A549 (cell line): ENCODE results near the gene PPL. TPM values are rescaled to one million over a fixed set of nuclear protein-coding genes. Genes with fewer than 3 reads are reported as not detected.

Experiments
- ATAC-seq, 2 experiments: fragments of 200-7000 bp in 1 of 2; fragments of >200 bp in 1 of 2; cut with Nextera tagmentation in 1 of 2; cut with Tn5 transposase in 1 of 2; 3 replicates each; pipeline versions ENCODE4 v1.8.0 to v1.9.1; 2018 to 2020; ENCODE audit warnings: mild to moderate bottlenecking in 1 of 2, moderate library complexity in 1 of 2
- CTCF ChIA-PET: fragments of 300-600 bp; sonication (Branson Sonifier 250); formaldehyde crosslinking; extraction: SDS; loops from one replicate; lab custom pipeline; 2021; ENCODE audit warnings: antibody characterized with exemption, inconsistent platforms; lab: Yijun Ruan, JAX
- POLR2A ChIA-PET: fragments of 350-600 bp; formaldehyde crosslinking; extraction: SDS; loops from one replicate; lab custom pipeline; 2021; ENCODE audit warnings: antibody characterized with exemption, inconsistent platforms; lab: Yijun Ruan, JAX
- DNase-seq, 2 experiments: peaks; one replicate each; pipeline versions ENCODE4 v3.0.0 to v3.0.0-alpha.2; 2011 to 2016; ENCODE audit warnings: low read depth in 1 of 2, low spot score in 1 of 2
- FAIRE-seq: peaks from 2 replicates; lab custom pipeline; 2011; peaks lifted over from hg19 to GRCh38; lab: Jason Lieb, UNC
- H3K27ac ChIP-seq, 2 experiments: fragments of >200 bp; sonication (Bioruptor Twin); formaldehyde crosslinking; 3 replicates each; pipeline ENCODE4 v1.5.1; 2016 to 2017
- H3K4me1 ChIP-seq: fragments of >200 bp; sonication (Bioruptor Twin); formaldehyde crosslinking; 3 replicates; pipeline ENCODE4 v1.6.1; 2016
- H3K4me2 ChIP-seq: fragments of >200 bp; sonication (Bioruptor Twin); formaldehyde crosslinking; 3 replicates; pipeline ENCODE4 v1.6.1; 2016
- H3K4me3 ChIP-seq: fragments of >200 bp; sonication (Bioruptor Twin); formaldehyde crosslinking; 3 replicates; pipeline ENCODE4 v1.5.1; 2016
- H3K9me3 ChIP-seq: fragments of >200 bp; sonication (Bioruptor Twin); formaldehyde crosslinking; 3 replicates; pipeline ENCODE4 v1.6.1; 2016
- BHLHE40 ChIP-seq: IDR thresholded peaks from 2 replicates; pipeline ENCODE4 v1.6.1; 2012; ENCODE audit warnings: low read depth, low read length, inconsistent platforms
- CHD2 ChIP-seq: fragments of 150-350 bp; IDR thresholded peaks from 2 replicates; pipeline ENCODE4 v1.6.1; 2014; ENCODE audit warnings: low read length; ENCODE audit not compliant: partially characterized antibody
- EHF ChIP-seq: fragments of 250-450 bp; sonication (Bioruptor Pico); IDR thresholded peaks from 2 replicates; pipeline ENCODE4 v1.5.0; 2020; ENCODE audit warnings: mild to moderate bottlenecking
- GATA3 ChIP-seq: IDR thresholded peaks from 2 replicates; pipeline ENCODE4 v1.6.1; 2012; ENCODE audit warnings: borderline replicate concordance
- HES2 ChIP-seq: fragments of >200 bp; sonication (Bioruptor Twin); formaldehyde crosslinking; IDR thresholded peaks from 2 replicates; pipeline ENCODE4 v1.6.1; 2016
- HOXB13 ChIP-seq: fragments of 250-450 bp; sonication (Bioruptor Pico); IDR thresholded peaks from 2 replicates; pipeline ENCODE4 v1.5.0; 2020; ENCODE audit warnings: low read depth, mild to moderate bottlenecking, moderate library complexity
- JUN ChIP-seq, 2 experiments: fragments of >200 bp; sonication (Bioruptor Twin); formaldehyde crosslinking; IDR thresholded peaks; 2 replicates in 1 of 2; 3 replicates in 1 of 2; pipeline ENCODE4 v1.6.1; 2016 to 2017
- JUNB ChIP-seq: fragments of >200 bp; sonication (Bioruptor Twin); formaldehyde crosslinking; IDR thresholded peaks from 2 replicates; pipeline ENCODE4 v1.6.1; 2016
- MAFK ChIP-seq: fragments of 450-650 bp; IDR thresholded peaks from 2 replicates; pipeline ENCODE4 v1.6.1; 2014; ENCODE audit not compliant: partially characterized antibody
- MAX ChIP-seq: IDR thresholded peaks from 2 replicates; pipeline ENCODE4 v1.6.1; 2012
- MAZ ChIP-seq: fragments of 150-350 bp; IDR thresholded peaks from 2 replicates; pipeline ENCODE4 v1.6.1; 2014; ENCODE audit warnings: antibody characterized with exemption, low read depth, low read length, borderline replicate concordance
- MYC ChIP-seq: IDR thresholded peaks from 2 replicates; pipeline ENCODE4 v1.6.1; 2012; ENCODE audit warnings: mild to moderate bottlenecking, inconsistent platforms, low read length, improper control_type of control experiment, borderline replicate concordance
- NPAS2 ChIP-seq: fragments of 250-450 bp; sonication (Bioruptor Pico); IDR thresholded peaks from 2 replicates; pipeline ENCODE4 v1.8.0; 2022; ENCODE audit warnings: mild to moderate bottlenecking, moderate library complexity, borderline replicate concordance
- POLR2AphosphoS2 ChIP-seq: conservative IDR thresholded peaks from 2 replicates; pipeline ENCODE4 v1.6.1; 2012; ENCODE audit warnings: low read length, improper control_type of control experiment, inconsistent platforms
- RAD21 ChIP-seq, 2 experiments: fragments of >200 bp in 1 of 2; sonication (Bioruptor Twin) in 1 of 2; formaldehyde crosslinking in 1 of 2; IDR thresholded peaks in 1 of 2; conservative IDR thresholded peaks in 1 of 2; 2 replicates in 1 of 2; 3 replicates in 1 of 2; pipeline ENCODE4 v1.6.1; 2012 to 2018; ENCODE audit warnings: inconsistent platforms in 1 of 2
- RARB ChIP-seq: fragments of 250-450 bp; sonication (Bioruptor Pico); IDR thresholded peaks from 2 replicates; pipeline ENCODE4 v1.8.0; 2021; ENCODE audit warnings: mild to moderate bottlenecking, moderate library complexity
- RCOR1 ChIP-seq: fragments of 150-350 bp; IDR thresholded peaks from 2 replicates; pipeline ENCODE4 v1.6.1; 2014; ENCODE audit warnings: antibody characterized with exemption, low read length, low read depth
- RNF2 ChIP-seq: fragments of 200-600 bp; sonication (generic); IDR thresholded peaks from 2 replicates; pipeline ENCODE4 v1.6.1; 2016; ENCODE audit warnings: low read depth, mild to moderate bottlenecking, antibody characterized with exemption, moderate library complexity, borderline replicate concordance
- SREBF2 ChIP-seq: fragments of 450-650 bp; IDR thresholded peaks from 2 replicates; pipeline ENCODE4 v1.6.1; 2014; ENCODE audit warnings: mild to moderate bottlenecking, moderate library complexity
- USF2 ChIP-seq: fragments of 450-650 bp; IDR thresholded peaks from 2 replicates; pipeline ENCODE4 v1.6.1; 2014; ENCODE audit warnings: antibody characterized with exemption
- ZFP36 ChIP-seq: fragments of 450-650 bp; IDR thresholded peaks from 2 replicates; pipeline ENCODE4 v1.6.1; 2014; ENCODE audit warnings: borderline replicate concordance; ENCODE audit not compliant: partially characterized antibody
- ZNF302 ChIP-seq: fragments of 250-450 bp; sonication (Bioruptor Pico); IDR thresholded peaks from 2 replicates; pipeline ENCODE4 v1.9.0; 2021; ENCODE audit warnings: inconsistent platforms, mild to moderate bottlenecking, moderate library complexity
- ZSCAN20 ChIP-seq: fragments of 250-450 bp; sonication (Bioruptor Pico); IDR thresholded peaks from 2 replicates; pipeline ENCODE4 v1.8.0; 2022; ENCODE audit warnings: mild to moderate bottlenecking, moderate library complexity
- WGBS: methylation state at CpG from one replicate; pipeline ENCODE4 v1.1.6; 2017; ENCODE audit errors: missing lambda C conversion rate; 5-methylcytosine and 5-hydroxymethylcytosine counted together
- polyA plus RNA-seq, 4 experiments: library from polyadenylated mRNA; depleted of rRNA in 3 of 4; stranded (reverse); fragments of >200 nt; fragmentation: RNase III in 1 of 4; extraction: RNeasy Plus Mini Kit Qiagen cat#74134 plus additional on column Dnase treatment in 1 of 4; gene quantifications; 2 replicates in 3 of 4; 3 replicates in 1 of 4; pipeline ENCODE4 v1.2.3, GENCODE V29; 2011 to 2017

Gene PPL
- polyA plus RNA-seq, 2 of the 4 experiments (the other 2 are of a cell fraction) = 1.8 to 2.6 TPM

- H3K4me1 ChIP-seq = no peaks in the 10 kb centered on the region
- FAIRE-seq (no peak), ATAC-seq (peak; percentile 16 to 25; a peak in 2 of 6 replicates), DNase-seq (no peak)
- CTCF ChIA-PET = interaction anchor here (0.7 kb wide), 1 partner anchor 8 kb away, joined by 3 read pairs; no protein-coding TSS in a partner anchor
- POLR2A ChIA-PET = no interaction called here
- no peak overlapping the region for H3K27ac ChIP-seq
- H3K4me2 ChIP-seq = no peak overlapping the region
- WGBS = 63% methylated on average over 7 of the region's 7 CpGs
- no peak overlapping the region for H3K4me3 ChIP-seq
- TF ChIP-seq JUN (IDR thresholded peaks at IDR 0.05) (no peak), ZFP36 (peak; percentile 49), SREBF2 (no peak)
- no peaks in the 10 kb centered on the region; the same call in 2 of the 3 replicates for H3K9me3 ChIP-seq
These were observed 44.5 kb upstream of the PPL start for GRCh38 chr16:4981473-4981872.

- no peak overlapping the region for H3K27ac ChIP-seq
- FAIRE-seq = no peak
- WGBS = 51% methylated on average over 10 of the region's 10 CpGs
- CTCF ChIA-PET = no interaction called here
- TF ChIP-seq USF2 = no peak
- TF ChIP-seq EHF = no peak
- TF ChIP-seq POLR2AphosphoS2 = no peak
- no peak for TF ChIP-seq NPAS2 (CRISPR knock-in tag)
- TF ChIP-seq ZSCAN20 (CRISPR knock-in tag) = no peak
- no peak for TF ChIP-seq CHD2
- TF ChIP-seq BHLHE40 = no peak
- TF ChIP-seq RCOR1 = no peak
- TF ChIP-seq MAFK = no peak
- TF ChIP-seq JUN (IDR thresholded peaks at IDR 0.05) = no peak
- no peak for TF ChIP-seq MYC
- no peak for TF ChIP-seq HOXB13 (CRISPR knock-in tag)
- TF ChIP-seq GATA3 = no peak
- no peak for TF ChIP-seq RAD21 (conservative IDR thresholded peaks at IDR 0.05 in 1 of 2, IDR thresholded peaks at IDR 0.05 in 1 of 2)
- TF ChIP-seq JUNB = no peak
- TF ChIP-seq, all 56 proteins: peak for 0
- ATAC-seq (no peak), DNase-seq (no peak)
- POLR2A ChIA-PET = no interaction called here
- no peaks in the 10 kb centered on the region for H3K9me3 ChIP-seq
- no peak overlapping the region for H3K4me2 ChIP-seq
- no peak overlapping the region for H3K4me3 ChIP-seq
- no peaks in the 10 kb centered on the region for H3K4me1 ChIP-seq
These were observed 43.7 kb upstream of the PPL start for GRCh38 chr16:4980691-4981090.

GRCh38 chr16:4979736-4980660, 43.0 kb upstream of the PPL start:
- POLR2A ChIA-PET = no interaction called here
- no peak for TF ChIP-seq ZNF302 (CRISPR knock-in tag)
- TF ChIP-seq RARB (CRISPR knock-in tag) = no peak
- TF ChIP-seq MAX = no peak
- TF ChIP-seq ZSCAN20 (CRISPR knock-in tag) = no peak
- TF ChIP-seq RNF2 = no peak
- no peak for TF ChIP-seq MAZ
- no peak for TF ChIP-seq POLR2AphosphoS2
- no peak for TF ChIP-seq HES2
- ATAC-seq = no peak
- WGBS = 57% methylated on average over 25 of the region's 25 CpGs
- Histone ChIP-seq H3K4me2 (no peak overlapping the region), H3K9me3 (no peaks in the 10 kb centered on the region), H3K4me1 (no peaks in the 10 kb centered on the region), H3K27ac (no peak overlapping the region), H3K4me3 (no peak overlapping the region)
- no peak for FAIRE-seq
- no peak for DNase-seq
- CTCF ChIA-PET = interaction anchor here (0.9 to 1.6 kb wide), 2 partner anchors 12 to 106 kb away, joined by 3 read pairs; no protein-coding TSS in a partner anchor
